Gastrocnemius medialis (tissue), 4 donors: ENCODE results near the gene TENT5C.

Experiments
- CTCF ChIP-seq, 5 experiments: fragments of 450-650 bp in 3 of 5; fragments of 200-600 bp in 2 of 5; sonication (generic) in 2 of 5; IDR thresholded peaks in 4 of 5; conservative IDR thresholded peaks in 1 of 5; 1 replicate in 4 of 5; 2 replicates in 1 of 5; pipeline ENCODE4 v1.5.1; 2016 to 2019; ENCODE audit warnings: antibody characterized with exemption in 5 of 5, mild to moderate bottlenecking in 3 of 5, moderate library complexity in 3 of 5
- POLR2A ChIP-seq, 2 donors: fragments of 450-650 bp; IDR thresholded peaks; one replicate each; pipeline ENCODE4 v1.6.1; 2017; ENCODE audit warnings: antibody characterized with exemption in 2 of 2, mild to moderate bottlenecking in 2 of 2, moderate library complexity in 2 of 2

GRCh38 chr1:117567976-117568375 lies 37.9 kb upstream of the TENT5C start:
- no peak for TF ChIP-seq CTCF (IDR thresholded peaks at IDR 0.05 in 4 of 5, conservative IDR thresholded peaks at IDR 0.05 in 1 of 5)
- no peak for TF ChIP-seq POLR2A (IDR thresholded peaks at IDR 0.05)
